Left lung (tissue), 10 donors: Measurements from ENCODE around the gene DUSP10. TPM values are rescaled to one million over a fixed set of nuclear protein-coding genes. Genes with fewer than 3 reads are reported as not detected.

Experiments used
- ATAC-seq: fragments of 200-7000 bp; cut with Tn5 transposase; one replicate; pipeline ENCODE4 v1.9.1; 2020; ENCODE audit warnings: moderate library complexity
- DNase-seq, 4 donors: peaks; one replicate each; pipeline ENCODE4 v3.0.0-alpha.2; 2013 to 2020
- H3K27ac ChIP-seq, 2 donors: fragments of 200-600 bp; sonication (generic) in 1 of 2; one replicate each; pipeline versions ENCODE4 v1.5.0 to v1.8.0; 2020 to 2021
- H3K27me3 ChIP-seq, 2 donors: fragments of 200-600 bp; sonication (generic) in 1 of 2; one replicate each; pipeline versions ENCODE4 v1.5.0 to v1.8.0; 2020 to 2021
- H3K36me3 ChIP-seq, 2 donors: fragments of 200-600 bp; sonication (generic) in 1 of 2; one replicate each; pipeline versions ENCODE4 v1.5.0 to v1.8.0; 2020 to 2021
- H3K4me1 ChIP-seq, 2 donors: fragments of 200-600 bp; one replicate each; pipeline ENCODE4 v1.8.0; 2021
- H3K4me3 ChIP-seq, 2 donors: fragments of 200-600 bp; sonication (generic) in 1 of 2; one replicate each; pipeline versions ENCODE4 v1.5.0 to v1.8.0; 2020 to 2021; ENCODE audit warnings: mild to moderate bottlenecking in 1 of 2
- H3K9me3 ChIP-seq, 2 donors: fragments of 200-600 bp; sonication (generic) in 1 of 2; one replicate each; pipeline versions ENCODE4 v1.5.0 to v1.8.0; 2020 to 2021
- intact Hi-C, 2 donors: fragments of 100-400 bp; cut with DNase I; formaldehyde crosslinking; loops; one replicate each; pipeline versions ENCODE4 v1.11.2 to v1.14.2; 2022
- polyA plus RNA-seq, 6 donors: library from polyadenylated mRNA; unstranded; fragments of 120-200 nt; gene quantifications; one replicate each; pipeline ENCODE4 v1.2.1, GENCODE V29; 2013; ENCODE audit not compliant: insufficient read length in 6 of 6
- total RNA-seq, 2 donors: library from RNA; stranded (reverse); fragmentation: NEBNext Ultra II Directional; extraction: Animal tissue kit (Norgen Biotek cat#: 25700); gene quantifications; one replicate each; pipeline ENCODE4 v1.2.1, GENCODE V29; 2021
- TF ChIP-seq, protein P1 (sequence below), 2 donors: fragments of 200-600 bp; sonication (generic) in 1 of 2; IDR thresholded peaks; one replicate each; pipeline versions ENCODE4 v1.5.0 to v1.8.0; 2021; ENCODE audit warnings: antibody characterized with exemption in 2 of 2
- donor health status: DM: no; HTN: yes; CAD: no.
- donor health status: DM: no; HTN: no; CAD: no.

Gene DUSP10
- total and polyA plus RNA-seq, 8 donors: 4.6 to 14.5 (median 6.8) TPM

DNA sequence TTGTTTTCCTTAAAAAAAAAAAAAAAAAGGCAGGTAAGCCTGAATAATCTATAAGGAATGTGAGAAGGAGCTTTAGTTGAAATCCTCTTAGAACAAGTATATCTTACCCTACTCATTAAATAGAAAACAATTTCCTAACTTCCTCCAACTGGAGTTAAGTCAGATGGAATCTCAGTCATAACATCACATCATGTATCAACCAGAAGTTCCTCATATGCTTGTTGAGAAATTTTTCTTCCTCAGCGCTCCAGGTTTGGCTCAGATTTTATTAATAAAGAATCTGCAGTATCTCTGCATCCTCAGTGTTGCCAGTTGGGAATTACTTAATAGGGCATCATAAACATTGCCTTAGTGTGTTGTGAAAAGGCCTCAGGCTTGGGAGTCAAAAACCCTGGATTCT is 37.6 kb downstream of the DUSP10 start:
- intact Hi-C loops: no loop called here
- Histone ChIP-seq H3K27ac (peak overlapping the region; percentile 39 to 54), H3K9me3 (no peaks in the 10 kb centered on the region), H3K36me3 (peaks cover 0 to 35% of the 10 kb centered on the region in 2 donors), H3K27me3 (no peaks in the 10 kb centered on the region), H3K4me1 (peaks cover 4 to 67% of the 10 kb centered on the region in 2 donors), H3K4me3 (no peak overlapping the region)
- DNase-seq (no peak), ATAC-seq (peak; percentile 32)
- TF ChIP-seq, protein P1, sequence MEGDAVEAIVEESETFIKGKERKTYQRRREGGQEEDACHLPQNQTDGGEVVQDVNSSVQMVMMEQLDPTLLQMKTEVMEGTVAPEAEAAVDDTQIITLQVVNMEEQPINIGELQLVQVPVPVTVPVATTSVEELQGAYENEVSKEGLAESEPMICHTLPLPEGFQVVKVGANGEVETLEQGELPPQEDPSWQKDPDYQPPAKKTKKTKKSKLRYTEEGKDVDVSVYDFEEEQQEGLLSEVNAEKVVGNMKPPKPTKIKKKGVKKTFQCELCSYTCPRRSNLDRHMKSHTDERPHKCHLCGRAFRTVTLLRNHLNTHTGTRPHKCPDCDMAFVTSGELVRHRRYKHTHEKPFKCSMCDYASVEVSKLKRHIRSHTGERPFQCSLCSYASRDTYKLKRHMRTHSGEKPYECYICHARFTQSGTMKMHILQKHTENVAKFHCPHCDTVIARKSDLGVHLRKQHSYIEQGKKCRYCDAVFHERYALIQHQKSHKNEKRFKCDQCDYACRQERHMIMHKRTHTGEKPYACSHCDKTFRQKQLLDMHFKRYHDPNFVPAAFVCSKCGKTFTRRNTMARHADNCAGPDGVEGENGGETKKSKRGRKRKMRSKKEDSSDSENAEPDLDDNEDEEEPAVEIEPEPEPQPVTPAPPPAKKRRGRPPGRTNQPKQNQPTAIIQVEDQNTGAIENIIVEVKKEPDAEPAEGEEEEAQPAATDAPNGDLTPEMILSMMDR (IDR thresholded peaks at IDR 0.05): no peak

DNA sequence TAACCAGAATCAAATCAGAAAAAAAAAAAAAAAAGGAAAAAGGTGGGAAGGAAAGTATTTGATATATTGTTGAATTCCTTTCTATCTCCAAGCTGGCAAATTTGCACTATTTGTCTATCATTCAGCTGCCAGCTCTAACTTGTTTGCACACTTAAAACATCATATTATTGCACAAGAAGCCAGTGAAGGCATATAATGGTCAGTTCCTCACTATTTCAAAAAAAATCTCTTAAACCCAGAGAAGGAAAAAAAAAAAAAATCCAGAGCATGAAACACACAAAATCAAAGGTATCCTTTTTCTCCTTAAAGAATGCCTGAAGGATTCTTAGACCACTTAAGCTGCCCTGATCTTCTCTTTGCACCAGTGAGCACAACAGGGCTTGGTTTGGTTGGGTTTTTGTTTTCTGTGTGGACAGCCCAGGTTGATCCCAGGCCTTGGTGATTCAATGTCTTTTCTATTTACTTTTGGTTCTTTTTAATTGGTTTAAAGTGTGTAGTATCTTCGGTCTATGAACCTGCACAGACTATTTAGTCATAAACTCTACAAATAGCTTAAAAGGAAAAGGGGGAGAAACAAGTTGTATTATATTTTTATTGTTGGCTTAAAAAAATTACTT is 40.2 kb downstream of the DUSP10 start:
- Histone ChIP-seq H3K27ac (no peak overlapping the region), H3K27me3 (no peaks in the 10 kb centered on the region), H3K9me3 (no peaks in the 10 kb centered on the region), H3K36me3 (peaks cover 0 to 35% of the 10 kb centered on the region in 2 donors), H3K4me1 (peaks cover 0 to 51% of the 10 kb centered on the region in 2 donors), H3K4me3 (no peak overlapping the region)
- intact Hi-C loops: no loop called here
- DNase-seq (no peak), ATAC-seq (no peak)
- TF ChIP-seq, protein P1 (IDR thresholded peaks at IDR 0.05): no peak

DNA sequence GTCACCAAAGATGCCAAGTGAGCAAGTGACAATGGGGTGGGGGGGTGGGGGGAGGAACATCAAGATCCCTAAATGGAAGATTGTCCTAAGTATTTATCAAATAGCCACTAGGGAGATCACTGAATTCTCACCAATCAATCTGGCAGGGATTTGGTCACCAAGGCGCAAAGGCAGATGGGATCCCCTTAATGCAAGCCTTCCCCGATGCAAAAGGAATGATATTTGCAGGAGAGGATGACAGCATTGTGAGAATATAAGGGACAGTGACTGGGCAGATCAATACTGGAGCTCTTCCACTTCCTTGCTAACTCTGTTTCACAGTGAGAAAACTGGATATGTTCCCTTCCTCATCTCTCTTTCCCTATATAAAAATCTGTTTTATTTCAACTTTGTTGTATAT is 40.9 kb downstream of the DUSP10 start:
- Histone ChIP-seq H3K27ac (no peak overlapping the region), H3K36me3 (peaks cover 0 to 31% of the 10 kb centered on the region in 2 donors), H3K27me3 (no peaks in the 10 kb centered on the region), H3K9me3 (no peaks in the 10 kb centered on the region), H3K4me1 (peaks cover 0 to 45% of the 10 kb centered on the region in 2 donors), H3K4me3 (no peak overlapping the region)
- TF ChIP-seq, protein P1 (IDR thresholded peaks at IDR 0.05): no peak
- intact Hi-C loops: no loop called here
- DNase-seq (no peak), ATAC-seq (no peak)

DNA sequence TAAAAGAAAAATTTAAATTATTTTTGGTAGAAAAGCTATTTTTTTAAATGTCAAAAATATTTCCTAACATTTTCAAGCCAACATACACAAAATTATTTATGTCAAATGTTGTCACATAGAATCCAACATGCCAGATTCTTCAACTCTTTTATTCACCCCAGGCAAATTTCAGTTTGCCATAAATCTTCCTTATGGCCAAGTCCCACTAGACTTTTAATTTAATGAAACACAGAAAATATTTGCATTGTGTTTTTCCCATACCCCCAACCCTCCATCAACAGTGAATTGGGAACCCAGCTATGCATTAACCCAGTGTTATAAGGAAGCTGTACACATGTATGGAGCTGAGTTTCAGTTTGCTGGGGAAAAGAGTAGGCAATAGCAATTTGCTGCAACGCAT is 41.4 kb downstream of the DUSP10 start:
- intact Hi-C loops: no loop called here

DNA sequence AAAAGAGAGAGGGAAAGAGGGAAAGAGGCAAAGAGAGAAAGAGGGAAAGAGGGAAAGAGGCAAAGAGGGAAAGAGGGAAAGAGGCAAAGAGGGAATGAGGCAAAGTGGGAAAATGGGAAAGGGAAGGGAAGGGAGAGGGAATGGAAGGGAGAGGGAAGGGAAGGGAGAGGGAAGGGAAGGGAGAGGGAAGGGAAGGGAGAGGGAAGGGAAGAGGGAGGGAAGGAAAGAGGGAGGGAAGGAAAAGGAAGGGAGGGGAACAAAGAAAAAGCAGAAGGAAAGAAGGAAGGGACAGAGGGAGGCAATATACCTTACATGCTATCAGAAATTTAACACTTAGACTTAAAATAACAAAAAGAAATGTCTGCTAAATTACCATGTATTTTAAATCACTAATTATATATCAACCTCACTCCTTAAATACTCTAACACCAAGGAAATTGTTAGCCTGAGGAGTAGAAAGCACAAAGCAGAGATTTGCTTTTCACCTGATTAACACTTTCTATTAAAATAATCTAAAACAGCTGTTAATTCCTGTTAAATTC is 41.8 kb downstream of the DUSP10 start:
- ATAC-seq (no peak), DNase-seq (no peak)
- peaks cover 0 to 22% of the 10 kb centered on the region in 2 donors for H3K36me3 ChIP-seq
- H3K27me3 ChIP-seq: no peaks in the 10 kb centered on the region
- no peak overlapping the region for H3K4me3 ChIP-seq
- peak overlapping the region in 1 of 2 donors; percentile 39 for H3K27ac ChIP-seq
- intact Hi-C loops: no loop called here
- no peaks in the 10 kb centered on the region for H3K9me3 ChIP-seq
- peaks cover 0 to 37% of the 10 kb centered on the region in 2 donors for H3K4me1 ChIP-seq
- TF ChIP-seq, protein P1 (IDR thresholded peaks at IDR 0.05): no peak

More for the DNA sequence above, 41.4 kb downstream of the DUSP10 start:
- ATAC-seq (no peak), DNase-seq (no peak)
- H3K36me3 ChIP-seq: peaks cover 0 to 26% of the 10 kb centered on the region in 2 donors
- H3K4me1 ChIP-seq: peaks cover 0 to 42% of the 10 kb centered on the region in 2 donors
- no peak overlapping the region for H3K27ac ChIP-seq
- no peak overlapping the region for H3K4me3 ChIP-seq
- TF ChIP-seq, protein P1 (IDR thresholded peaks at IDR 0.05): no peak
- no peaks in the 10 kb centered on the region for H3K9me3 ChIP-seq
- no peaks in the 10 kb centered on the region for H3K27me3 ChIP-seq
